HS-5 (cell line): ENCODE results near the gene YWHAQ.
"Not testable (repeated sequence)": the region's sequence is repeated elsewhere in the genome, so short reads cannot be mapped to it uniquely, and the experiment has no call there.

Experiments
- DNase-seq: peaks from one replicate; pipeline ENCODE4 v3.0.0-alpha.2; 2012; ENCODE audit warnings: low read depth

YWHAQ gene

DNA sequence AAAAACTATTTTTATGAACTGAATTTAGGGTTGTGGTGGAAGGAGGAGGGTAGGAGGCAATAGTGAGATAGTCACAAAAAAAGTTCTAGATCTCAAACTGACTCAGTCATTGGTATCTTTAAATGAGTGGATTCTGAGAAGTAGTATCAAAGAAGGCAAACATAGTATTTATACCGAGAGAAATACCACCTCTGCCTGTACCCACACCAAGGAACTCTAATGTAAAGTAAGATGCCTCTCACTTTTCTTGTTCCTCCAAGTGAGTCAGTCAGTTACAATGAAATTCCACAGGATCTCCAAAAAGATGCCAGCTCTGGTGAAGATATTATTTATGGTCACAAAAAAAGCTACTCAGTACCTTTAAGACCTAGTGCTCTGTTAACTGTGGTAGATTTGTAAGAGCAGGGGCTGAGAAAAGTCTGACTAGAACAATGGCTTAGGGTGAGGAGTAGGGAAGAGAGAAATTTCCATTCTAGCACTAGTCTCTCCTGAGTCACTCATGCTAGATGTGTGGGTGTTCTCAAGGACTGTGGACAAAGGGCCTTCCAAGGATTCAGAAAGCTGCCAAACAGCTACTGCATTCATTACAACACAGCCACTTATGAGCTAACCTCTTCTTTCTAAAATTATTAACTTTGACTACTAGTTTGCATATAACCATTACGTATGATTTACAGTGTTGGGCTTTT, 36.3 kb downstream of the YWHAQ start:
- DNase-seq = peak; percentile 48

DNA sequence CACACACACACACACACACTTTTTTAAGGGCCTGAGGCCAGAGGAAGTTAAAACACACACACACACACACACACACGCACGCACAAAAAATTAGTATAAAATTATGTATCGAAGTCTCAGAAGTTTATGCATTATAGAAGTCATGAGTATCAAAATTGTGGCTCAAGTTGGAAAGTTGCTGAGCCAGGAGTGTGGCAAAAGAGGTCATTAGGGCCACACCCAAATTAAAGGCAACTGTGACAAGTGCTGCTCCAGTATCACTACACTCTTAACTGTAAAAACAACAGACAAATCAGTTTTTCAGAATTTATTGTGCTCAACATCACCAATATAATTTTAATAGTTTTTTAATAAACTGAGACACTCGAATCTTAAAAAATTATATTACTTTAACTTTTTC, 36.9 kb downstream of the YWHAQ start:
- DNase-seq = no peak

DNA sequence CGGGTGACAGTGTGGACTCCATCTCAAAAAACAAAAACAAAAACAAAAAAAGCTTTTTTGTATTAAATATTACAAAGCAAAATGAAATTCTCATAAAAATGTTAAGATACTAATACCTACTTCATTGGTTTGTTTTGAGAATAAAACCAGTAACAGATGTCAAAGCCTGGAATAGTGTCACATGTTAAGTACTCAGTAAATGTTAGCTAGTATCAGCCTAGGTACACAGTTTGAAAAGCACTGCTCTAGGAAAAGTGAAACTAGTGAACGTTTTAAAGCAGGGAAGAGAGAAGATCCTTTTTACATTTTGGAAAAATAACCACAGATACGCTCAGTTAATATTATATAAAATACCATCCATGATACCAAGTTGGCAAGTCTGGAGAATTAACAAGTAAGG, 38.1 kb downstream of the YWHAQ start:
- DNase-seq = no peak

DNA sequence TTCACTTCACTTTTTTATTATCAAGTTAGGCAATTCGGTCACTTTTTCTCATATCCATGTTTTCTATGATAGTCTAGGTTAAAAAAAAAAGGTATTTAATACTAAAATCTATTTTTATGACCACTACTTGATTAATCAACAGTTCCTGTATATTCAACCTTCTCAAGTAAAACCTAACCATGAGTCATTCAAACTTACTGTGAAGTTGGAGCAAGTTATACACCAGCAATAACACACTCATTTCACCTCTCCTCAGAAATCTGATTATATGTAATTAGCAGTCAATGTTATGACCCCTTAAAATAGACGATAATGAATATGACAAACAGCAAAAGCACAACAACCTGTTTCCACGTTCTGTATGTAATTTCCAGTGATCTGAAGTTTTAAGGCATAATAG, 40.2 kb downstream of the YWHAQ start:
- no peak for DNase-seq

DNA sequence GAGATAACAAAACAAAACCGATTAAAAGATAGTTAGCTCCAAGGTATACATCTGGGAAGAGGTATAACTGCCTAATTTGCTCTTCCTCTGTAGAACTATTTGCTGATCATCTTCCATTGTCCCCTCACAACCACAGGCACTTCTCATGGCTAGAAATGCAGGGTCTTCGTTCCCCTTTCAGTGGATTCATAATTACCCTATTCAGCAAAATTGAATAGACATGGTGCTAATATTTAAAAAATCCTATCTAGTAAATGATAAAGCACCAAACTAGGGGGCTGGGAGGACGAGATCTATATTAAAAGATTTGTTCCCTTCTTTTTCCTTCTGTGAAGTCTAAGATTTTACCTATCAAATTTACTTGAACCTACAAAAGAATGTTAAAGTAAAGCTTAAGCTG, 44.3 kb downstream of the YWHAQ start:
- no peak for DNase-seq

DNA sequence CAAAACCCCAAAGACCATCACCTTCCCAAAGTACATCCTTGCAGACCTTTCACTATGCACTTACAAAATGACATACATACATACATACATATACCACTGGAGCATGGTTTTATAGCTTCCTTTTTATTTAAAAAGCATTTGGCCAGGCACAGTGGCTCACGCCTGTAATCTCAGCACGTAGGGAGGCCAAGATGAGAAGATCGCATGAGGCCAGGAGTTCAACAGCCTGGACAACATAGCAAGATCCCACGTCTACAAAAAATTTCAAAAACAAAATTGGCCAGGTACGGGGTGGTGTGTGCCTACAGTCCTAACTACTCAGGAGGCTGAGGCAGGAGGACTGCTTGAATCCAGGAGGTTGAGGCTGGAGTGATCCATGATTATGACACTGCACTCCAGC, 45.3 kb downstream of the YWHAQ start:
- DNase-seq = no peak

DNA sequence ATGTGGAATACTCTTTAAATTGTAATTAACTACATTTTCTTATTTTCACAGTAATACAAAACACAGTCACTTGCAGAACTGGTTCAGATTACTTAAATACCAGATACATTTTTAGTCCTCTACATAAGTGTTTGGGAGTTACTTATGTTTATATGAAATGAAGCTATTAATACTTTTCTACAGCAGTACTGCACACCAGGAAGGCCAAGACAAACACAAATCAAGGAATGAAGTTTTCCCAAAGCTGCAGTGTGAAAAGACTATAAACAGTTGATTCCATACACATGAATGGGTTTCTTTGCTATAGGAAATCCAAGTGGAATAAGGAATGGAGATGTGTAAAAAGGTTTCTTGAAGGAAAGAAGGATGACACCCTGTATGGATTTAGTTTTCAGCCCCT, 45.9 kb downstream of the YWHAQ start:
- DNase-seq = not testable (repeated sequence)

DNA sequence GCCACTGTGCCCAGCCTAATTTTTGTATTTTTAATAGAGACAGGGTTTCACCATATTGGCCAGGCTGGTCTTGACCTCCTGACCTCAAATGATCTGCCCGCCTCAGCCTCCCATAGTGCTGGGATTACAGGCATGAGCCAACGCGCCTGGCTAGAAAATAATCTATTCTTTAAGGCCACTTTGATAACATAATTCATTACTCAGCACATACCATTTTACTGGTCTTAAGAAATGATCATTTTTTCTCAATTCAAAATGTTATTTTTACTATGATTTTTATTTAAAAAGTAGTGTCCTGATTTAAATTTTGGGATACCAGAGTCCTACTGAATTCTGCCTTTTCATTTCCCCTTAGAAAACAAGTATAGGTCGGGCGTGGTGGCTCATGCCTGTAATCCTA, 48.2 kb downstream of the YWHAQ start:
- DNase-seq = no peak

DNA sequence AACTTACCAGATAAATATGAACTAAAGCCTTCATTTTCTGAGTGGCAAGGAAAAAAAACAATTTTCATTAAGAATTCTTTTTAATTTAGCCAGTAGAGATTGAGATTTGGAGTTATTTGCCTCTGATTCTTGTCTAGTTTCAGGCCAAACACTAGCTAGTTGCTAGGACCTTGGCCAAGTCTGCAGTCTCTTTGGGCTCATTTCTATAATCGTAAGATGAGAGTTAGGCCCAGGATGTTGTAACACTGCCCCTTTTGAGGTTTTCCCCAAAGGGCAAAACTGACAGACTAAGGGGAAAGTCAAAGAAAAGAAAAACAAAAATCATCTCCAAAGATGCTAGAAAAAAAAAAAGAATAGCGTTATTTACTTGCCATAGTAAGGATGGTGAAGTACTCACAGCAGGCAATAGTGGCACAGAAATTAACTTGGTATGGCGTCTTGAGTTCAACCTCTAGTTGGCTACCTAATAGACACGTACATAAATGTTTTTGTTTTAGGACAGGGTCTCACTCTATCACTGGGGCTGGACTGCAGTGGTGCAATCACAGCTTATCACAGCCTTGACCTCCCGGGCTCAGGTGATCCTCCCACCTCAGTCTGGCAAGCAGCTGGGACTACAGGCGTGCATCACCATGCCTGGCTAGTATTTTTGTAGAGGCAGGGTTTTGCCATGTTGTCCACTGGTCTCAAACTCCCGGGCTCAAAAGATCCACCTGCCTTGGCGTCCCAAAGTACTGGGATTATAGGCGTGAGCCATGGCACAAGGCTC, 52.1 kb downstream of the YWHAQ start:
- no peak for DNase-seq

DNA sequence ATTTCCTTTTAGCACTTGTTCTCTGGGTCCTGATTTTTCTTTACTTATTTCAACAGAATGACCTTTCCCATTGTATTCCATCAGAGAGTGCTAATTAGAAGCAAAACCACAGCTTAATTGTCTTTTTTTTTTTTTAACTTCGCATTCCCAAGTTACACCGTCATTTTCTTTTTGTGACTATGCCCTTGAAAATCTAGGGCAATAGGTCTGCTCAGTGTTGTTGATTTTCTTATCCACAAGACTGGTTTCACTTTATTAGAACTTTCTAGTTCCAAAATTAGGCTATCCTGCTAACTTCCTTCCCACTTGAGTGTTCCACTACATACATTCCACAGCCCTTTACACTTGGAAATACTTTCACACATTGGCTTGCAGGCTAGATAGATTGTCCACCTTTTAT, 56.5 kb downstream of the YWHAQ start:
- DNase-seq = no peak

DNA sequence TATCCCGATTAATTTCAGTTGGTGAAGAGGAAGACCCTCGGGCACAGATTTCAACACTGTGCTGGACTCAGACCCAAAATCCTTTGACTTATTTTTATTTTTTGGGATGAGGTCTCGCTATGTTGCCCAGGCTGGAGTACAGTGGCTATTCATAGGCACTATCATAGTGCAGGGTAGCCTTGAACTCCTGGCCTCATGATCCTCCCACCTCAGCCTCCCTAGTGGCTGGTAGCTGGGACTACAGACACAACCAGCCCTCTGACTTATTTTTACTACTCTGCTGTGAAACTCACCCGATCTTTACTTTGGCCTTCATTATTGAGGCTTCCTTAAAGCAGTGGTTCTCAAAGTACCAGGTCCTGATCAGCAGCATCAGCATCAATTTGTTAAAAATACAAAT, 57.0 kb downstream of the YWHAQ start:
- DNase-seq = no peak

DNA sequence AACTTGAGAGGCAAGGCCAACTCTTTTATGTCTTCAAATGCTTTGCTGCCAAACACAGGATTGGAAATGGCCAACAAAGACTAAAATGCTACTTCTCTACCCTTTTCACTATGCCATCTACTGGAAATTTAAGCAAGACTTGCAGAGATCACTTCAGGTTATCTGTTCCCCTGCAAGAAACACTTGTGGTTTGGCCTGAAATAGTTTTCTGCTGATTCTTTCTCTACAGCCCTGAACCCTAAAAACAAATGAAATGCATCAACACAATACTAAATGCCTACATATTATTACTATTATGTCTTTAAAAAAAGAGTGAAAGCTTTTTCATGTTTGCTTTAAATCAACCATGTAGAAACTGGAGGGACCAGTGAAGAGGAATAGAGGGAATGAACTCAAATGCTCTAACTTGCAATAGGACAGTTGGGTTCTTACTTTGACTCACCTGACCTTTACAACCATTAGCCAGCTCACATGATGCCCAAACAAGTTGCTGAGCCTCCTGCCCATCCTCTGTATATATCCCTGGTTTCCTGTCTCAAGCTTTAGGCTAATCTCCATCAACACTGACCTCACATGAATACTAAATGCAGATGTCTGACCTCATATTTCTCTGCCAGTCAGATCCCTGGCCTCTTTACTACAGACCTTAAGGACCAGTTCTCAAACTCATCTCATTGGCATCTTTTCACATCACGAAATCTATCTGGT, 57.6 kb downstream of the YWHAQ start:
- DNase-seq = peak; percentile 47

DNA sequence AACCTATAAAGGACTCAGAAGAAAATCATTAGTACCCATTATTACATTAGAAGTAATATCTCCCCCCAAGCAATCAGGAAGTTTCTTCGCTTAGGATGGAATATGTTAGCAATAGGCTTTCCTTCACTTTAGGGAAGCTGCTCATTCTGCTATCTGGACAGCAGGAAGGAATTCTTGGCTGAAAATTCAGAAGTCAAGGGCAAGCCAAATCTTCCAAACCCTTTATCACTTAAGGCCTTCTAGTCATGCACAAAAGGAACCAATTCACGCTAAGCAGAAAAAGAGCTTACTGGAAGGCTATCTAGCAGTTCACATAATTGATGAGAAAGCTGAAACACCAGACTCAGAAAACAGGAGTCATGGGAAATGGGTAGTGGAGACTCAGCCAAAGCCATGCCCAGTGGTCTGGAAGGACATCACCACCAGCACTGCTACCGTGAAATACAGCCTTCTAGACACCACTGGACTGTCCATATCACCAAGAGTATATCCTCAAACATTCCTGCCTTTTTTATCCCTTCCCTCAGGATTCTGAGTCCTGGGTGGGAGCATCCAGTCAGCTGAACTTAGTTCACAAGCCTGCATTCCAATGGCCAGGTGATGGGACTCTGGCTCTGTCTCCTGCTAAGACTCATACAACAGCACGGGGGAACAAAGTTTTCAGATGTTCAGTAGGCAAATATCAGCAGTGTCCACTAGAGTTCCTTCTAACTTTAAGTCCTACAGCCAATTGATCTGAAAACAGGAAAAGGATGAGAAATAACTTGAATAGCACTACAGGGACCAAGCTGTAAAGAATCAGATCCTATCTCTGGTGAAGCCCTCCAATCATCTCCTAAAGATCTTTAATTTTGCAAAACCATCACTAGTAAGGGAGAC, 60.4 kb downstream of the YWHAQ start:
- no peak for DNase-seq

DNA sequence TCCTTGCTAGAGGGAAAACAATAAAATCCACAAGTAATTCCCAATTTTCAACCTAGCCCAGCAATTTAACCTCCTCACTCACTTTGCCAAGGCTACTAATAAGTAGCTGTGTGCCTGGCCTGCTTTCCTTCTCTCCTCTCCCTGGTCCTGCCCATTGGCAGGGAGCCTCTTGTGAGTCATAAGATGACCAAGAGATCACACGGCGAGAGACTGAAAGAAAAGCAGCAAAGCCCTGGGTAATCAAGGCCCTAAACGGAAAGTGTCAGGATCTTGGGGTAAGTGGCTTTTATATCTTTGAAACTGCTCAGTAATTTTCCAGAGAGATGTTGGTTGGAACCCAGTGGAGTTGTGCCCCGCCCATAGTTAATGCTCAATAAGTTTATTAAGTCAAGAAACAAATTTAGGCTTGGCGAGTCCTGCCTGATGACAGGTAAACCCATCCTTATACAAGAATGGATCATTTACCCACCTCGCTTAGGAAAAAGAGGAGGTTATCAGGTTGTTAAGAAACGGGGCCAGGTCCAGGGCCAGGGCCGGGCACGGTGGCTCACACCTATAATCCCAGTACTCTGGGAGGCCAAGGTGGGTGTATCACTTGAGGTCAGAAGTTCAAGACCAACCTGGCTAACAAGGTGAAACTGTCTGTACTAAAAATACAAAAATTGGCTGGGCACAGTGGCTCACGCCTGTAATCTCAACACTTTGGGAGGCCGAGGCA, 65.2 kb downstream of the YWHAQ start:
- DNase-seq = peak; percentile 75

DNA sequence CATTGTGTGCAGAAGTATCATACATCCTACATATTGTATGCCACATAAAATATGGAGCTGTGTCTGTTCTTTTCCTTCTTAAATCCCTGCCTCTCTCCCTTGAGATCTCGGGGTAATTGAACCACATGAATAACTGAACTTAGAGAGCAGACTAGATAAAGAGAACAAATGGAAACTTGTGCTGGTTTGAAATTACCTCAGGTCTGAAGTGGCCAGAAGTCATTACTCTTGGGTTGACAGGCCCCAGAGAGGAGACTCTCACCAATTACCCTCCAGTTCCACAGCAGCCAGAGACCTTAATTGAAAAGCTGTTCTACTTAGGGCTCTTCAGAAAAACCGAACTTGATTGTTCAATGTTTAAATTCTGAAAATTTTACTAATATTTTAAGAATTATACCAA, 70.2 kb downstream of the YWHAQ start:
- DNase-seq = no peak

DNA sequence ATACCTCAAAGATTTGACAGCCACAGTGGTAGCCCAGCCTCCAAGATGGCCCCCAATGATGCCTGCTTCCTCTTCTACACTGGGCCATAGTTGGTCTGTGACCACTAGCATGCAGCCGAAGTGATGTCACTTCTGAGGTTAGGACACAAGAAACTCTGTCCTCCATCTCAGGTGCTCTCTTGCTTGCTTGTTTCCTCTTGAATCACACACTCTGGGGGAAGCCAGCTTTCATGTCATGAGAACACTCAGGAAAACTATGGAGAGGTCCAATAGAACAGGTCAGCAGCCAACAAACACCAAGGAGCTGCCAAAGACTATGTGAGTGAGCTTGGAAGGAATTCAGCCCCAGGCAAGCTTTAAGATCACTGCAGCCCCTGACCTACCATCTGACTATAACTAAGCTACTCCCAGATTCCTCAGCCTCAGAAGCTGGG, 71.8 kb downstream of the YWHAQ start:
- DNase-seq = no peak

DNA sequence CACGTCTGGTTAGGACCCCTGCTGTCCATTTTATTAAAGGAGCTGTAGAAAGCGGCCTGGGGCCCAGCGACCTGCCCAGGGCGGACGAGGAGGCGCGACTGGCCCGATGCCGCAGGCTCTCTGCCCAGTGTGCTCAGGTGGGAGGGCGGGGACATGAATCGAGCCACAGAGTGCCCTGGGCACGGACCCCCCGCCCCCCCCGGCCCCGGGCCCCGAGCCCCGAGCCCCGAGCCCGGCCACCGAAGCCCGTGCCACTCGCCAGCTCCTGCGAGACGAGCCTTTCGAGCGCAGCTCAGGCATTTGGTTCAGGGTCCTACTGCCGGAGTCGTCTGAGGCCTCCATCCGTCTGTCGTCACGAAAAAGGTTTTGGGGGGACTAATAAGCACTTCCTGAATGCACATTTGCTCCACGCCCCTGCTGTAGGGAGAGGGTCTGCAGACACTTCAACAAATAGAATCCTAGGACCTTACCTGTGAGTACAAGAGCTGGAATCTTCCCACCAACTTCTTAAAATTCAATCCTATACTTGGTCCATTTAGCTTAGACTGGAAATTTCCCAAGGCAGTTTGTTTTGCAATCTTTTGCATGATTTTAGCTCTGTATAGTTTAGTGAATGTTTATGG, 74.6 kb downstream of the YWHAQ start:
- DNase-seq = no peak

DNA sequence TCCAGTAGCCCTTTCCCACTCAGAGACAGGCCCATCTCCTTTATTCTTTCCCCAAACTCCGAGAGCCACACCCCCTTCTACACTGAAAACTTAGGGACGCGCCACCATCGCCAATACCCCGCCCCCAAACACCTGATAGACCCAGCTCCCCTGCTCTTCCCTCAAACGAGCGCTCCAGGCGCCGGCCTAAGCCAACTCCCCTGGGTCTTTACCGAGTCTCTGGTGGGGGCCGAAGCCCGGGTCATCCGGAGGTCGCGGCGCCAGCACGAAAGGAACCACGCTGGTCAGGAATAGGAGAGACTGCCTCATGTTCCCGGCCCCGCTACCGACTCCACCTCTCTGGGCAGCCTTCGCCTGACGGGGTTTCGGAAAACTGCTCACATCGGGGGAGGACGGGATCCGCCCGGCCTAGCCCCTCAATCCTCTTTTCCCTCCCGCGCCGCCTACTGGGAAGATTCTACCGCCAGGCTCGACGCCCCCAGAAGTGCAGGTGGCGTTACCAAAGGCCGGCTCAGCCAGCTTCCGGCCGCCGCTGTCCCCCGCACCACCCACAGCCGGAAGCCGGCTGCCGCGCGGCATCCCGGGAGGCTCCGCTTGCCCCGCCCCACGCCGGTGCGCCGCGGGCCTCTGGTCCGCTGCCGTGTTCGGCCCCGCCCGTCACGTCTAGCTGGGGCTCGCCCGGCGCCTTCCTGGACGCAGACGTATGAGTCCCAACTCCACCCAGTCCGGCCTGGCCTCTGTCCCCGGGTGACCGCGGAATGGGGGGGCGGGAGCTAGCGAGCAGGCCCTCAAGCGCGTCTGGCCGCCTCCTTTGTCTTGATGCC, 75.3 kb downstream of the YWHAQ start, which contains the start of gene ADAM17:
ADAM17 (minus strand) TSS at position 534 of the 824 bp plus-strand sequence; CDS start at position 309, 225 bp downstream.
- DNase-seq = peak; percentile 73

DNA sequence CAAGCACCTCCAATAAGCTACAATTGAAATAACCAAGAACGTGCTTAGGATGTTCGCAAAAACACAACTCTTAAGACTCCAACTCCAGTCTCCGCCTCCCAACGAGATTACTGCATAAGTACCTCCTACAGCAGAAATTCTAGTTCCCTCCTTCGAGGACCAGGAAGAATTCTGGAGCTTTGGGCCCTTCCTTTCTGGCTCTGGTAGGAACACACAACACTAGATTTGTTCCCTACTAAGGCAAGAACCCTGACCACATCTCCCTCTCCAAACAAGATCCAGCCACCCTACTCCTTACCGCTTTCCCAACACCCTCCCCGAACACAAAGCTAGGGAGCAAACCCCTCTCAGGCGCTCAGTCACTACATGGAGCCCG, 75.9 kb downstream of the YWHAQ start:
- DNase-seq = peak; percentile 58
